ENCODE data around the gene CUL1.

DNA sequence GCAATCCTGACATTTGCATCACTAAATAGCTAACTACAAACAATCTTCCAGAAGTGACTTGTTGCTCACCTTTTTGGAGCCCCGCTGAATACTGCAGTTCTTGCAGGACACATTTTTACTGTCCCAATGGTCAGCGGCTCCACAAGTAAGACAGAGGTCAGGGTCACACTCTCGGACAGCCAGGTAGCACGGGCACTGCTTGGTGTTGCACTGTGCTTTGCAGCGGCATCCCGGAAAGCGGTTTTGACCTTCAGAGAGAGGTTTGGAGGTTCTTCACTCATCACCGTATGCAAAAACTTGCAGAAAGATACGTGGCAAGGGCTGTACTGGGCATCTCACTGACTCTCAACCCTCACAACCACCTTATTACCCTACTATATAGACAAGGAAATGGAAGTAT, 115.2 kb downstream of the CUL1 start:
- TF ChIP-seq, protein P1, sequence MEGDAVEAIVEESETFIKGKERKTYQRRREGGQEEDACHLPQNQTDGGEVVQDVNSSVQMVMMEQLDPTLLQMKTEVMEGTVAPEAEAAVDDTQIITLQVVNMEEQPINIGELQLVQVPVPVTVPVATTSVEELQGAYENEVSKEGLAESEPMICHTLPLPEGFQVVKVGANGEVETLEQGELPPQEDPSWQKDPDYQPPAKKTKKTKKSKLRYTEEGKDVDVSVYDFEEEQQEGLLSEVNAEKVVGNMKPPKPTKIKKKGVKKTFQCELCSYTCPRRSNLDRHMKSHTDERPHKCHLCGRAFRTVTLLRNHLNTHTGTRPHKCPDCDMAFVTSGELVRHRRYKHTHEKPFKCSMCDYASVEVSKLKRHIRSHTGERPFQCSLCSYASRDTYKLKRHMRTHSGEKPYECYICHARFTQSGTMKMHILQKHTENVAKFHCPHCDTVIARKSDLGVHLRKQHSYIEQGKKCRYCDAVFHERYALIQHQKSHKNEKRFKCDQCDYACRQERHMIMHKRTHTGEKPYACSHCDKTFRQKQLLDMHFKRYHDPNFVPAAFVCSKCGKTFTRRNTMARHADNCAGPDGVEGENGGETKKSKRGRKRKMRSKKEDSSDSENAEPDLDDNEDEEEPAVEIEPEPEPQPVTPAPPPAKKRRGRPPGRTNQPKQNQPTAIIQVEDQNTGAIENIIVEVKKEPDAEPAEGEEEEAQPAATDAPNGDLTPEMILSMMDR (IDR thresholded peaks at IDR 0.05) = no peak
- TF ChIP-seq POLR2A (IDR thresholded peaks at IDR 0.05) = no peak
- no peak for TF ChIP-seq POLR2AphosphoS5 (IDR thresholded peaks at IDR 0.05; ENCODE audit: insufficient read depth in 1 of 2, low read depth in 1 of 2)
